NT2/D1 (cell line): ENCODE results near the gene ASAP3.

Source experiments
- DNase-seq: peaks from one replicate; pipeline ENCODE4 v3.0.0-alpha.2; 2011; ENCODE audit warnings: low read depth, low spot score
- H3K27me3 ChIP-seq: 2 replicates; pipeline ENCODE4 v1.6.0; 2011; ENCODE audit warnings: mild to moderate bottlenecking; ENCODE audit not compliant: insufficient read length, insufficient read depth
- H3K36me3 ChIP-seq: 2 replicates; pipeline ENCODE4 v1.6.1; 2011; ENCODE audit warnings: mild to moderate bottlenecking, low read length, mixed read lengths; ENCODE audit not compliant: insufficient read depth, insufficient read length
- H3K4me1 ChIP-seq: 2 replicates; pipeline ENCODE4 v1.5.1; 2011; ENCODE audit not compliant: insufficient read depth, insufficient read length
- H3K4me3 ChIP-seq: 2 replicates; pipeline ENCODE4 v1.5.1; 2011; ENCODE audit warnings: low read depth; ENCODE audit not compliant: insufficient read length
- H3K9ac ChIP-seq: 2 replicates; pipeline ENCODE4 v1.6.0; 2011; ENCODE audit warnings: low read depth; ENCODE audit not compliant: insufficient read length
- H3K9me3 ChIP-seq: 2 replicates; pipeline ENCODE4 v1.5.1; 2011; ENCODE audit warnings: mild to moderate bottlenecking, low read length; ENCODE audit not compliant: insufficient read depth
- SUZ12 ChIP-seq: IDR thresholded peaks from 2 replicates; pipeline ENCODE4 v1.6.1; 2011; ENCODE audit not compliant: insufficient read length, insufficient read depth; ENCODE audit errors: extremely low read depth
- YY1 ChIP-seq: IDR thresholded peaks from 2 replicates; pipeline ENCODE4 v1.6.1; 2011; ENCODE audit not compliant: insufficient read length, insufficient read depth
- ZNF274 ChIP-seq: IDR thresholded peaks from 2 replicates; pipeline ENCODE4 v1.6.1; 2011; ENCODE audit warnings: mild to moderate bottlenecking, low read depth, low read length

Gene ASAP3

GRCh38 chr1:23524716-23525401 lies 40.9 kb upstream of the ASAP3 start:
- Histone ChIP-seq H3K4me1 (peaks cover 11% of the 10 kb centered on the region), H3K36me3 (peaks cover 8% of the 10 kb centered on the region), H3K9ac (no peak overlapping the region), H3K9me3 (no peaks in the 10 kb centered on the region), H3K4me3 (no peak overlapping the region), H3K27me3 (peaks cover 4% of the 10 kb centered on the region)
- TF ChIP-seq YY1 (no peak), SUZ12 (no peak), ZNF274 (no peak)
- no peak for DNase-seq

GRCh38 chr1:23524163-23524562 lies 40.2 kb upstream of the ASAP3 start:
- no peak overlapping the region for H3K9ac ChIP-seq
- no peak overlapping the region for H3K4me3 ChIP-seq
- peaks cover 8% of the 10 kb centered on the region for H3K36me3 ChIP-seq
- H3K27me3 ChIP-seq: no peaks in the 10 kb centered on the region
- no peak for TF ChIP-seq YY1
- no peak for TF ChIP-seq ZNF274
- no peak for TF ChIP-seq SUZ12
- peaks cover 10% of the 10 kb centered on the region for H3K4me1 ChIP-seq
- DNase-seq: no peak
- no peaks in the 10 kb centered on the region for H3K9me3 ChIP-seq

DNA sequence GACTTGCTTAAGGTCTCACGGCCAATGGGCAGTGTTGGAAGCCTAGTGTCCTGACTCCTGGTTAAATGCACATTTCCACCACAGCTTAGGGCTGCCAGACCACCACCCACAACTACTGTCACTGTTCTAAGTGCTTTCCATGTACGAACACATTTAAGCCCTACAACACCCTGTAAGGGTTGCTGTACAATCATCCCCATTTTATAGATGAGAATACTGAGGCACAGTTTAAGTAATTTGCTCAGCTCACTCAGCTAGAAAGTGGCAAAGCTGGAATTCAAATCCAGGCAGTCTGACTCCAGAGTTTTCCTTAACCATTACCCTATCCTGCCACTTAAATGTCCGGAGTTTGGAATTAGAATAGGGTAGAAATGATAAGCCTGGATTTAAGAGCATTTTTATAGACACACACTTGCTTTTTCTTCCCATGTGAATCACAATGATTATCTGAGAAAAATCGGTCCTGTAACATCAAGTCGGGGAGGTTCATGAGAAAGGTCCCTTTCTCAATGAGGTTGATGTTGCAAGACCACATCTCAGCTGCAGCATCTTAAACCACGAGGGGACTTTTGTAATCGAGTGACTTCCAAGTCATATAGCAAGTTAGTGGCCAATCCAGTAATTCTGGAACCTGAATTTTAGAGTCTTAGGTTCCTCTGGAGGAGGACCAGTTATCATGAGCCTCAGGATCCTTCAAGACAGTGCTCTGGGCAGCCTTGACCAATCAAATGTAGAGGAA lies 38.4 kb upstream of the ASAP3 start:
- peaks cover 8% of the 10 kb centered on the region for H3K4me1 ChIP-seq
- DNase-seq: no peak
- H3K27me3 ChIP-seq: no peaks in the 10 kb centered on the region
- H3K9me3 ChIP-seq: no peaks in the 10 kb centered on the region
- no peak overlapping the region for H3K4me3 ChIP-seq
- H3K9ac ChIP-seq: no peak overlapping the region
- peaks cover 12% of the 10 kb centered on the region for H3K36me3 ChIP-seq
- TF ChIP-seq ZNF274 (no peak), YY1 (no peak), SUZ12 (no peak)

DNA sequence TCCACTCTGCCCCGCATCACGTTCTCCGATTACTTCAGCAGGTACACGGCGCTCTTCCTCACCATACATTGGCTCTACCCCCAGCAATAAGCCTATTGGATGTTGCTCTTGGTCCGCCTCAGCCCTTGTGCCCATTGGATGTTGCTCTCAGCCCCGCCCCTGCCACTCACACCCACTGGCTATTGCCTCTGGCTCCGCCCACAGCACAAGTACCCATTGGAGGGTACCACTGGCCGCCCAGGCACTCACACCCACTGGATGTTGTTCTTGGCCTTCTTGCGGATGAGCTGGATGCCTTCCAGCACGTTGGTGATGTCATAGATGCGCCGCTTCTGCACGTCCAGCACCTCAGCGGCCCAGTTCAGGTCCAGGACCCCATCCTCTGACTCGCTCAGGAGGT lies 37.6 kb upstream of the ASAP3 start:
- Histone ChIP-seq H3K36me3 (peaks cover 12% of the 10 kb centered on the region), H3K27me3 (no peaks in the 10 kb centered on the region), H3K4me3 (no peak overlapping the region), H3K9me3 (no peaks in the 10 kb centered on the region), H3K4me1 (peaks cover 6% of the 10 kb centered on the region), H3K9ac (no peak overlapping the region)
- TF ChIP-seq YY1: no peak
- no peak for TF ChIP-seq ZNF274
- TF ChIP-seq SUZ12: no peak
- no peak for DNase-seq

DNA sequence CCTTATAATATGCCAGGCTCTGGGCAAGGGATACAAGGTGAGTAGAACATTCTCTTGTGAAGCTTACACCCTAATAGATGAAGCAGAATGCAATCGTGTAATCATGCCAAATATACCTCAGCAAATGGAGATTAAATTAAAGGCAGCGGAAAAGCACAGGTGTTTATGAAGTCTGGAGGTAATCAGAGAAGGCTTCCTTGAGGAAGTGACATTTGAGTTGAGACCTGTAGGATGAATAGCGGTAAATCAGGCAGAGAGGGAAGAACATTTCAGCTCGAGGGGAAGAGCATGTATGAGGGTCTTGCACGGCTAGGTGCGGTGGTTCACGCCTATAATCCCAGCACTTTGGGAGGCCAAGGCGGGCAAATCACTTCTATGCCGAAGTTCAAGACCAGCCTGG lies 33.6 kb upstream of the ASAP3 start:
- Histone ChIP-seq H3K36me3 (peaks cover 19% of the 10 kb centered on the region), H3K4me3 (no peak overlapping the region), H3K4me1 (peaks cover 2% of the 10 kb centered on the region), H3K9me3 (no peaks in the 10 kb centered on the region), H3K27me3 (no peaks in the 10 kb centered on the region), H3K9ac (no peak overlapping the region)
- TF ChIP-seq SUZ12 (no peak), ZNF274 (no peak), YY1 (no peak)
- no peak for DNase-seq

DNA sequence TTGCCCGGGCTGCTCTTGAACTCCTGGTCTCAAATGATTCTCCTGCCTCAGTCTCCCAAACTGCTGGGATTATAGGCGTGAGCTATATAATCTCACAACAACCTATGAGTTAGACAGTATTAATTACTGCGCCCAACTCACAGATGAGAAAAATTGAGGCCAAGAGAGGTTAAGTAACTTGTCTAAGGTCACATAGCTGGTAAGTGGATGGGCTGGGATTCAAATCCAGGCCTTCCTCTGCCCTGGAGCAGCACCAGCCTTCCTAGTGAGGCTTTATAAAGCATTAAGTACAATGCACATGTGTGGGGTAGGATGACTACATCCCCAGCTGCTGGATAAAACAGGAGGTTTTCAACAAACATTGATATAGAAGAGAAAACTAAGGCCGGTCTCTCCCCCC lies 31.9 kb upstream of the ASAP3 start:
- H3K4me1 ChIP-seq: no peaks in the 10 kb centered on the region
- H3K4me3 ChIP-seq: no peak overlapping the region
- no peaks in the 10 kb centered on the region for H3K27me3 ChIP-seq
- no peaks in the 10 kb centered on the region for H3K9me3 ChIP-seq
- H3K36me3 ChIP-seq: peaks cover 12% of the 10 kb centered on the region
- no peak for DNase-seq
- H3K9ac ChIP-seq: no peak overlapping the region
- TF ChIP-seq YY1 (no peak), SUZ12 (no peak), ZNF274 (no peak)

GRCh38 chr1:23514111-23514679 lies 30.2 kb upstream of the ASAP3 start:
- no peak for TF ChIP-seq ZNF274
- no peak for TF ChIP-seq YY1
- no peak for TF ChIP-seq SUZ12

More at GRCh38 chr1:23514111-23514679, 30.2 kb upstream of the ASAP3 start:
- no peak overlapping the region for H3K4me3 ChIP-seq
- H3K9me3 ChIP-seq: no peaks in the 10 kb centered on the region
- H3K36me3 ChIP-seq: peaks cover 12% of the 10 kb centered on the region
- no peak for DNase-seq
- H3K27me3 ChIP-seq: no peaks in the 10 kb centered on the region
- H3K4me1 ChIP-seq: no peaks in the 10 kb centered on the region
- no peak overlapping the region for H3K9ac ChIP-seq
